Left renal cortex interstitium (tissue), 4 donors: ENCODE data around the gene RHEB. TPM values are rescaled to one million over a fixed set of nuclear protein-coding genes. Genes with fewer than 3 reads are reported as not detected.

Source experiments
- DNase-seq, 4 donors: peaks; one replicate each; pipeline ENCODE4 v3.0.0-alpha.2; 2013; ENCODE audit warnings: low read depth in 4 of 4, low spot score in 2 of 4, missing footprints in 1 of 4
- polyA plus RNA-seq, 4 donors: library from polyadenylated mRNA; unstranded; fragments of 120-200 nt; gene quantifications; one replicate each; pipeline ENCODE4 v1.2.1, GENCODE V29; 2013; ENCODE audit not compliant: insufficient read length in 4 of 4

The RHEB gene
- polyA plus RNA-seq, 4 donors, result 126 to 146 (median 140) TPM

- DNase-seq, result no peak
These were observed 84.4 kb downstream of the RHEB start for GRCh38 chr7:151435103-151435916.

- DNase-seq, result no peak
These were observed 85.1 kb downstream of the RHEB start for GRCh38 chr7:151434549-151434948.

GRCh38 chr7:151433721-151434400, 85.8 kb downstream of the RHEB start:
- DNase-seq, result no peak

GRCh38 chr7:151432658-151433521, 86.8 kb downstream of the RHEB start:
- DNase-seq, result no peak

- no peak for DNase-seq
These were observed 87.9 kb downstream of the RHEB start for GRCh38 chr7:151431768-151432311.

- DNase-seq, result no peak
These were observed 88.4 kb downstream of the RHEB start for GRCh38 chr7:151431281-151431767.

- no peak for DNase-seq
These were observed 89.1 kb downstream of the RHEB start for GRCh38 chr7:151430391-151431205.

- DNase-seq, result no peak
These were observed 89.9 kb downstream of the RHEB start for GRCh38 chr7:151429560-151430331.

- no peak for DNase-seq
These were observed 90.5 kb downstream of the RHEB start for GRCh38 chr7:151429237-151429559.

- peak in 3 of 4 donors; percentile 82 to 90 (median 88) for DNase-seq
These were observed 91.1 kb downstream of the RHEB start for GRCh38 chr7:151428378-151429236.

GRCh38 chr7:151427705-151428377, 91.9 kb downstream of the RHEB start:
- no peak for DNase-seq

- DNase-seq, result no peak
These were observed 92.6 kb downstream of the RHEB start for GRCh38 chr7:151426904-151427704.

GRCh38 chr7:151426441-151426903, 93.2 kb downstream of the RHEB start:
- DNase-seq, result no peak

GRCh38 chr7:151425670-151426440, 93.8 kb downstream of the RHEB start:
- DNase-seq, result no peak

GRCh38 chr7:151424799-151425198, 94.9 kb downstream of the RHEB start:
- DNase-seq, result no peak

GRCh38 chr7:151423936-151424335, 95.8 kb downstream of the RHEB start:
- no peak for DNase-seq
